GM23338 (cell line): ENCODE measurements around the gene KLK12. TPM values are rescaled to one million over a fixed set of nuclear protein-coding genes. Genes with fewer than 3 reads are reported as not detected.

Experiments used
- ATAC-seq: fragments of 200-7000 bp; cut with Tn5 transposase; 3 replicates; pipeline ENCODE4 v1.9.1; 2020
- DNase-seq: peaks from one replicate; pipeline ENCODE4 v3.0.0-alpha.2; 2015; ENCODE audit warnings: low spot score
- H2AFZ ChIP-seq: fragments of 200-600 bp; sonication (generic); 2 replicates; pipeline ENCODE4 v1.8.0; 2016; ENCODE audit warnings: antibody characterized with exemption, mild to moderate bottlenecking, moderate library complexity
- H3F3A ChIP-seq: fragments of 200-600 bp; sonication (generic); replicated peaks from 2 replicates; pipeline ENCODE4 v1.8.0; 2017; ENCODE audit warnings: antibody characterized with exemption, mixed run types, low read depth
- H3K27ac ChIP-seq: fragments of 200-600 bp; sonication (generic); 2 replicates; pipeline ENCODE4 v1.6.1; 2016; ENCODE audit warnings: low read depth
- H3K27me3 ChIP-seq: fragments of 200-600 bp; sonication (generic); 2 replicates; pipeline ENCODE4 v1.8.0; 2016; ENCODE audit warnings: mild to moderate bottlenecking, mixed run types, moderate library complexity; ENCODE audit not compliant: insufficient read depth
- H3K36me3 ChIP-seq: fragments of 200-600 bp; sonication (generic); 2 replicates; pipeline ENCODE4 v1.8.0; 2016; ENCODE audit warnings: mild to moderate bottlenecking; ENCODE audit not compliant: insufficient read depth
- H3K4me1 ChIP-seq: fragments of 200-600 bp; sonication (generic); 2 replicates; pipeline ENCODE4 v1.8.0; 2016; ENCODE audit warnings: mild to moderate bottlenecking, moderate library complexity; ENCODE audit not compliant: insufficient read depth
- H3K4me2 ChIP-seq: fragments of 200-600 bp; sonication (generic); 2 replicates; pipeline ENCODE4 v1.7.1; 2017; ENCODE audit warnings: mixed run types
- H3K4me3 ChIP-seq: fragments of 200-600 bp; sonication (generic); 2 replicates; pipeline ENCODE4 v1.6.1; 2016; ENCODE audit warnings: mixed run types
- H3K79me2 ChIP-seq: fragments of 200-600 bp; sonication (generic); replicated peaks from 2 replicates; pipeline ENCODE4 v1.8.0; 2017; ENCODE audit warnings: mild to moderate bottlenecking; ENCODE audit not compliant: insufficient read depth
- H3K9me2 ChIP-seq: fragments of 200-600 bp; sonication (generic); 2 replicates; pipeline ENCODE4 v1.8.0; 2017; ENCODE audit not compliant: insufficient read depth
- H4K20me1 ChIP-seq: fragments of 200-600 bp; sonication (generic); replicated peaks from 2 replicates; pipeline ENCODE4 v1.8.0; 2017; ENCODE audit warnings: mild to moderate bottlenecking; ENCODE audit not compliant: insufficient read depth
- H3K27ac Mint-ChIP-seq: 2 replicates; pipeline ENCODE4 v1.8.0; 2020; ENCODE audit warnings: inconsistent platforms, mild to moderate bottlenecking, moderate library complexity, mixed read lengths
- H3K27me3 Mint-ChIP-seq: 3 replicates; pipeline ENCODE4 v1.8.0; 2022; ENCODE audit warnings: low read depth, mild to moderate bottlenecking, moderate library complexity, mixed read lengths, inconsistent platforms; ENCODE audit not compliant: insufficient read depth, poor library complexity
- H3K36me3 Mint-ChIP-seq: 3 replicates; pipeline ENCODE4 v1.8.0; 2021; ENCODE audit warnings: low read depth, mild to moderate bottlenecking, inconsistent platforms, moderate library complexity, mixed read lengths
- H3K4me1 Mint-ChIP-seq: 3 replicates; pipeline ENCODE4 v1.8.0; 2020; ENCODE audit warnings: mild to moderate bottlenecking, inconsistent platforms, mixed read lengths
- H3K4me3 Mint-ChIP-seq: 3 replicates; pipeline ENCODE4 v1.8.0; 2021; ENCODE audit warnings: moderate library complexity, mild to moderate bottlenecking, inconsistent platforms, mixed read lengths
- H3K9me3 Mint-ChIP-seq: 3 replicates; pipeline ENCODE4 v1.8.0; 2020; ENCODE audit warnings: moderate library complexity, mild to moderate bottlenecking, inconsistent platforms, mixed read lengths
- CREB1 ChIP-seq: fragments of 250-450 bp; sonication (Bioruptor Pico); IDR thresholded peaks from 2 replicates; pipeline ENCODE4 v1.5.0; 2020; ENCODE audit warnings: low read depth, mild to moderate bottlenecking, moderate library complexity
- CTCF ChIP-seq, 2 experiments: fragments of 200-600 bp in 1 of 2; sonication (generic) in 1 of 2; conservative IDR thresholded peaks; 2 replicates each; pipeline versions ENCODE4 v1.5.1 to v1.6.1; 2016 to 2017; ENCODE audit warnings: antibody characterized with exemption in 2 of 2, low read depth in 2 of 2, mild to moderate bottlenecking in 2 of 2, moderate library complexity in 1 of 2
- ETS1 ChIP-seq: IDR thresholded peaks from 2 replicates; pipeline ENCODE4 v1.6.1; 2016; ENCODE audit warnings: antibody characterized with exemption
- EZH2 ChIP-seq: fragments of 200-600 bp; sonication (generic); IDR thresholded peaks from one replicate; pipeline ENCODE4 v1.8.0; 2017; ENCODE audit warnings: antibody characterized with exemption, mild to moderate bottlenecking, low read depth; ENCODE audit not compliant: unreplicated experiment
- EZH2phosphoT487 ChIP-seq: fragments of 200-600 bp; sonication (generic); IDR thresholded peaks from one replicate; pipeline ENCODE4 v1.8.1; 2018; ENCODE audit warnings: antibody characterized with exemption; ENCODE audit not compliant: unreplicated experiment
- JUNB ChIP-seq: IDR thresholded peaks from one replicate; pipeline ENCODE4 v1.6.1; 2016; ENCODE audit warnings: antibody characterized with exemption; ENCODE audit not compliant: unreplicated experiment
- NANOG ChIP-seq: IDR thresholded peaks from 2 replicates; pipeline ENCODE4 v1.6.1; 2016; ENCODE audit warnings: antibody characterized with exemption, borderline replicate concordance
- POLR2AphosphoS5 ChIP-seq: IDR thresholded peaks from 2 replicates; pipeline ENCODE4 v1.6.1; 2016; ENCODE audit warnings: antibody characterized with exemption, low read depth
- REST ChIP-seq: IDR thresholded peaks from one replicate; pipeline ENCODE4 v1.6.1; 2018; ENCODE audit warnings: antibody characterized with exemption; ENCODE audit not compliant: unreplicated experiment
- STAT1 ChIP-seq: IDR thresholded peaks from one replicate; pipeline ENCODE4 v1.6.1; 2016; ENCODE audit warnings: antibody characterized with exemption; ENCODE audit not compliant: unreplicated experiment
- ZNF114 ChIP-seq: fragments of 250-450 bp; sonication (Bioruptor Pico); IDR thresholded peaks from 2 replicates; pipeline ENCODE4 v1.5.0; 2020; ENCODE audit warnings: mild to moderate bottlenecking, moderate library complexity
- ZNF331 ChIP-seq: fragments of 250-450 bp; sonication (Bioruptor Pico); IDR thresholded peaks from 2 replicates; pipeline ENCODE4 v1.5.0; 2020; ENCODE audit warnings: low read depth, mild to moderate bottlenecking, moderate library complexity
- ZNF462 ChIP-seq: fragments of 250-450 bp; sonication (Bioruptor Pico); IDR thresholded peaks from 2 replicates; pipeline ENCODE4 v1.5.0; 2020; ENCODE audit warnings: mild to moderate bottlenecking, moderate library complexity
- polyA plus RNA-seq: library from polyadenylated mRNA; unstranded; fragments of >200 nt; fragmentation: Nextera tagmentation; extraction: Ambion mirVana; gene quantifications from 2 replicates; pipeline ENCODE4 v1.2.1, GENCODE V29; 2016
- total RNA-seq: library from RNA; depleted of rRNA; stranded (reverse); fragments of >200 nt; shearing (Covaris generic); gene quantifications from 2 replicates; pipeline ENCODE4 v1.2.3, GENCODE V29; 2014

The KLK12 gene
- total and polyA plus RNA-seq, 2 experiments from 2014 or later, result not detected

- Histone ChIP-seq H3K79me2 (no peaks in the 10 kb centered on the region), H2AFZ (peak overlapping the region; percentile 87), H3K27ac (no peak overlapping the region), H4K20me1 (no peaks in the 10 kb centered on the region), H3K4me3 (peak overlapping the region; percentile 73), H3K9me2 (peaks cover 29% of the 10 kb centered on the region), H3K27me3 (no peaks in the 10 kb centered on the region), H3K4me1 (peaks cover 11% of the 10 kb centered on the region; the same call in 1 of the 2 replicates), H3F3A (no peaks in the 10 kb centered on the region), H3K4me2 (peak overlapping the region; percentile 92), H3K36me3 (no peaks in the 10 kb centered on the region; the same call in 1 of the 2 replicates)
- H3K9me3 Mint-ChIP-seq, result no peaks in the 10 kb centered on the region; the same call in 1 of the 3 replicates
- peak; percentile 82 for ATAC-seq
- H3K36me3 Mint-ChIP-seq, result no peaks in the 10 kb centered on the region
- DNase-seq, result no peak
- TF ChIP-seq STAT1 (no peak), EZH2 (no peak), NANOG (no peak), CREB1 (CRISPR knock-in tag) (no peak), ZNF114 (CRISPR knock-in tag) (no peak), CTCF (conservative IDR thresholded peaks at IDR 0.05; ENCODE audit: low read depth in 2 of 2) (no peak), POLR2AphosphoS5 (no peak), ZNF462 (CRISPR knock-in tag) (no peak), ZNF331 (CRISPR knock-in tag) (no peak), EZH2phosphoT487 (no peak), REST (no peak), ETS1 (no peak), JUNB (no peak)
- H3K27me3 Mint-ChIP-seq, result peaks cover 2% of the 10 kb centered on the region
- peaks cover 7% of the 10 kb centered on the region for H3K4me1 Mint-ChIP-seq
- no peak overlapping the region for H3K27ac Mint-ChIP-seq
- peak overlapping the region; percentile 74 for H3K4me3 Mint-ChIP-seq
These were observed 30.6 kb upstream of the KLK12 start for GRCh38 chr19:51065221-51065960.
